HFF-Myc (cell line): ENCODE results near the gene ROBO2.

Source experiments
- DNase-seq: peaks from one replicate; pipeline ENCODE4 v3.0.0-alpha.2; 2011; ENCODE audit warnings: low read depth; ENCODE audit errors: extremely low read depth
- H3K4me3 ChIP-seq: replicated peaks from 2 replicates; pipeline ENCODE4 v1.5.1; 2011; ENCODE audit warnings: low read depth, mild to moderate bottlenecking, control low read depth, low read length
- TF ChIP-seq, protein P1 (sequence below): IDR thresholded peaks from 2 replicates; pipeline ENCODE4 v1.5.1; 2012; ENCODE audit warnings: mild to moderate bottlenecking, low read depth, low read length, control low read depth; ENCODE audit errors: missing control alignments

ROBO2 gene

DNA sequence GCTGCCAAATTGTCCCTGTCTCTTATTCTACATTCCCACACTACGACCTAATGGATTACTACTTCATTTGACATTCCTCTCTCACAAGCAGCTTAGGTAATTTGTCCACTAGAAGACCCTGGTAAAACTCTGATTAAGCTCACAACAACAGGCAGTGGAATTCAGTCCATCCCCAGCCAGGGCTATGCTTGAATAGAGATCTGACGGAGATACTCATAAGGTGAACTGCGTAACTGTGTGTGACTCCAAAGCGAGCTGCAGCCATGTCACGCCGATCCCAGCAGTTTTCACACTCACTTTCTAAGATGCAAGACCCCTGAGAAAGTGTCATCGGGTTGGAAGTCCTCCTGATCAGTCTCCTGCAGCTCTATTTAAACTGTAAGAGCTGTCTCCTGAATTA, 25.7 kb upstream of the ROBO2 start:
- no peak for DNase-seq
- no peak overlapping the region for H3K4me3 ChIP-seq
- TF ChIP-seq, protein P1, sequence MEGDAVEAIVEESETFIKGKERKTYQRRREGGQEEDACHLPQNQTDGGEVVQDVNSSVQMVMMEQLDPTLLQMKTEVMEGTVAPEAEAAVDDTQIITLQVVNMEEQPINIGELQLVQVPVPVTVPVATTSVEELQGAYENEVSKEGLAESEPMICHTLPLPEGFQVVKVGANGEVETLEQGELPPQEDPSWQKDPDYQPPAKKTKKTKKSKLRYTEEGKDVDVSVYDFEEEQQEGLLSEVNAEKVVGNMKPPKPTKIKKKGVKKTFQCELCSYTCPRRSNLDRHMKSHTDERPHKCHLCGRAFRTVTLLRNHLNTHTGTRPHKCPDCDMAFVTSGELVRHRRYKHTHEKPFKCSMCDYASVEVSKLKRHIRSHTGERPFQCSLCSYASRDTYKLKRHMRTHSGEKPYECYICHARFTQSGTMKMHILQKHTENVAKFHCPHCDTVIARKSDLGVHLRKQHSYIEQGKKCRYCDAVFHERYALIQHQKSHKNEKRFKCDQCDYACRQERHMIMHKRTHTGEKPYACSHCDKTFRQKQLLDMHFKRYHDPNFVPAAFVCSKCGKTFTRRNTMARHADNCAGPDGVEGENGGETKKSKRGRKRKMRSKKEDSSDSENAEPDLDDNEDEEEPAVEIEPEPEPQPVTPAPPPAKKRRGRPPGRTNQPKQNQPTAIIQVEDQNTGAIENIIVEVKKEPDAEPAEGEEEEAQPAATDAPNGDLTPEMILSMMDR, result no peak

DNA sequence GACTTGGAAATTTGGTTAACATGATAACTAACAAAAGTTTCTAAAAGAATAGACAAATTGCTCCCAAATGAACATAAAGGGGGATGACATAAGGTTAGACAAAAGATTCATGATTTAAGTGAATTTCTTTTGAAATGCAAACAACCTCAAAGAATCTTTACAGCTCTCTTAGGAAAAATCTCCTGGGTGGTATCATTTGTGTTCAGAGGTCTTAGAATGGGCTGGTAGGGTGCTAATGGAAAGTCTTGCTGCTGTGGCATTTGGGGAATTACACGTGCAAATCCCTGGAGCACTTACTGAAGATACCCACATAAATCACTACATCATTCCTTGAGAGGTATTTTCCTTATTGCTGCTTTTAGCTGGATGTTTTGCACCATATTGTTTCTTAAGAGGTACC, 14.4 kb upstream of the ROBO2 start:
- TF ChIP-seq, protein P1, result no peak

DNA sequence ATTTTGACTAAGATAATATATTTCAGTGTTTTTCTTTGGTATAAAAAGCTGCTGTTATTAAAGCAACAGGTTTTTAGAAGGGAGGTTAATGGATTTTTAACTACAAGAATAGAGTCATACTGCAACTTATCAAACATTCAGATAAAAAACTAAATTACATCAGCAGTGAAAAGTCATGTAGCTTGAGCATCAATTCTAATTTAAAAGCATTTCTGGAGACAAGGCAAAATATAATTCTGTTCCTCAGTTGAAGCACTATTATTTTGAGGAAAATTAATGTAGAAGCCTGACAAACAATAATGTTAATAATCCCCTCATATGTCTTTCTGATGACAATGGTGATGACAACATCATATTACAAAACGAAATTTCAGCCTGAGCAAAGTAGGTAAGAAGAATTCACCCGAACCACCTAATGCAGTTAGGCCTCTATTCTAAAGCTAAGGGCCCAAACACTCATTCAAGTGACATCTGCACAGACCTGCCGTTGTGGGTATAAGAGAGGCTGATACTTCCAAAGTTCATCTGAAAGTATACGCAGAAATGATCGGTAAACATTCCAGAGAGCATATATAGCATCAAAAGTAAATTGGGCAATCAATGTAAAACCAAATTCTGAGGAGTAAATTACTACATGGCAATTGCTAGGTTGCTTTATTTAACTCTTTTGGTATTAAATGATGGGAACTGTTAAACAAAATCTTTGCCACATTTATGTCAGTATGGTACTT, 12.8 kb upstream of the ROBO2 start:
- no peak for DNase-seq
- no peak overlapping the region for H3K4me3 ChIP-seq
- TF ChIP-seq, protein P1, result no peak

More for the DNA sequence above, 14.4 kb upstream of the ROBO2 start:
- no peak for DNase-seq
- H3K4me3 ChIP-seq, result no peak overlapping the region

DNA sequence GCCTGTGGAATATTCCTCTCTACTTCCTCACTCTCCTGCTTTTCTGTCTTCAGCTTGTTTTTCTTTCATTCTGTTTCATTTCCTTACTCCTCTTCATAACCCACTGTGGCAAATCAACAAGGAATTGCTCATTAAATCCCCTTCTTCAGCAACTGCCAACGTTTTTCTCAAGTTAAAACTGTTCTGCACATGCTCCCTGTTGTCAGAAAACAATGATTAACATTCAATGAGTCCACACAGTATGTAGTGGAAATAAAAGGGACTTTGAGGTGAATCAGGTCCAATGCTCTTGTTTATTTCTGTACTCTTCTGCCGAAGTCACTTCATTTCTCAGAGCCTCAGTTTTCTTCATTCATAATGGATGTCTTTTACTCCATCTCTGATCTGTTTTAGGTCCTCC, 11.9 kb upstream of the ROBO2 start:
- DNase-seq, result no peak
- TF ChIP-seq, protein P1, result no peak
- H3K4me3 ChIP-seq, result no peak overlapping the region

DNA sequence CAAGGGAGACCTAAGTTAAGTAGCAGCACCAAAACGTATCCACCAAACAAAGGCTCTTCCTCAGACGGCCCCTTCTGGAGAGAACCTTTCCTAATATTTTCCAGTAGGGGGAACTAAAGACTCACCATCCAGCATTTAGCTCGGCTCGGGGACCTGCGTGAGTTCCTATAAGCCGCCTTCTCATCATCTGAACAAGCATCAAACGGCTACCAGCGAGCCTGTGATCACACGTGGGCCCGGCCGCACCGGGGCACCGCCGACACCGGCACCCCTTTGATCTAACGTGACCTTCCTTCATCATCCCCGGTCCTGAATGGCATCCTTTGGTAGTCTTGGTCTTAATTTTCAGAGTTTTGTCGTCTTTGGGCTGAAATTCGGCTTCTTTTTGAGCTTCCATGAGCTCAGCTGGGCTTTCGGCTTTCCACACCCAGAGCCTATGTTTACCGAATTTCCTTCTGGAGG, 1.4 kb upstream of the ROBO2 start:
- peak; percentile 78 for DNase-seq
- TF ChIP-seq, protein P1, result peak; percentile 53
- H3K4me3 ChIP-seq, result peak overlapping the region; percentile 42

DNA sequence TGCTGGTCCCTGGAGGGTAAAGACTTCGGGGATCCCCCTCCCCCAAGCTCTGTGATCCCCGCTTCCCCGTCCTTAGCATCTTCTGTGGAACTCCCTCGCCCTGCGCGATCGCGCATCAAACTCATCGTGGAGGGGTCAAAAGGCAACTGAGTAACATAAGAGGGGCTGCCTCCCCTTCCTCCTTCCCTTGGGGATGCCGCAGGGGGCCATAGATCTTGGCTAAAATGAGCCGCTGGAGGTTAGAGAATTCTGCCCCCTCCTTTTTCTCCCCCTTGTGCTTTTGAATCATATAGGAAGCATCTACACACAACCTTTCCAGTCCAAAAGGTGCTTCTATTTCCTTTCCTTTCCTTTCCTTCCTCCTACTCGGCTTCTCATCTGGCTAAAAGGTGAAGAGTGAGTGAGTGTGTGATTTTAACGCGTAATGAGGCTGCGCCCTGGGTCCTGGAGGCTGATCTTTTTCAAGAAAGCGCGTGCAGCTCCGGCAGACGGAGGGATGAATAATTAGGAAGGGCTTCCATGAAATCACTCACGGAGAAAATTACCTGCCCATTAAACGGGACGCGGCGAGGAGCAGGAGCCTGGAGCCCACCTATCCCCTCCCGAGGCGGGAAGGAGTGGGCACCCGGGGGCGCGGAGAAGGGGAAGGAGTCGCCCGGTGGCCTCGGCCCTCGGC, 831 bp upstream of the ROBO2 start:
- H3K4me3 ChIP-seq, result peak overlapping the region; percentile 42
- DNase-seq, result no peak
- TF ChIP-seq, protein P1, result no peak
